HEK293 (cell line): ENCODE results near the gene HEBP1.
"Not testable (repeated sequence)": the region's sequence is repeated elsewhere in the genome, so short reads cannot be mapped to it uniquely, and the experiment has no call there.

Experiments
- CTCF ChIA-PET: fragments of 350-600 bp; formaldehyde crosslinking; extraction: SDS; loops from one replicate; lab custom pipeline; 2021; ENCODE audit warnings: antibody characterized with exemption; lab: Yijun Ruan, JAX
- POLR2A ChIA-PET: fragments of 300-600 bp; formaldehyde crosslinking; extraction: SDS; loops from one replicate; lab custom pipeline; 2020; ENCODE audit warnings: antibody characterized with exemption, inconsistent platforms; lab: Yijun Ruan, JAX
- H3K27ac ChIP-seq: fragments of 200-500 bp; sonication (Bioruptor generic); 2 replicates; pipeline ENCODE4 v1.5.1; 2014; ENCODE audit warnings: low read depth, low read length, control low read depth, inconsistent platforms; ENCODE audit errors: extremely low read depth
- H3K36me3 ChIP-seq, 2 experiments: fragments of 200-500 bp in 1 of 2; sonication (Bioruptor generic) in 1 of 2; 1 replicate in 1 of 2; 2 replicates in 1 of 2; pipeline ENCODE4 v1.5.1; 2014 to 2017; ENCODE audit warnings: inconsistent platforms in 2 of 2, low read length in 2 of 2; ENCODE audit not compliant: control insufficient read depth in 2 of 2, insufficient read depth in 1 of 2
- H3K4me1 ChIP-seq: fragments of 200-500 bp; sonication (Bioruptor generic); 2 replicates; pipeline ENCODE4 v1.5.1; 2014; ENCODE audit warnings: mild to moderate bottlenecking, low read length, inconsistent platforms; ENCODE audit not compliant: control insufficient read depth, insufficient read depth
- H3K4me3 ChIP-seq: 2 replicates; pipeline ENCODE4 v1.5.1; 2011; ENCODE audit warnings: low read depth, mild to moderate bottlenecking, control low read depth, low read length, moderate library complexity
- H3K9me3 ChIP-seq: fragments of 200-500 bp; sonication (Bioruptor generic); 2 replicates; pipeline ENCODE4 v1.5.1; 2014; ENCODE audit warnings: low read depth, low read length, inconsistent platforms; ENCODE audit not compliant: control insufficient read depth, insufficient read depth
- CTCF ChIP-seq: fragments of 450-650 bp; formaldehyde crosslinking; IDR thresholded peaks from 2 replicates; pipeline ENCODE4 v1.5.1; 2016; ENCODE audit warnings: missing biosample characterization, missing genetic modification characterization
- FEZF1 ChIP-seq: fragments of 450-650 bp; formaldehyde crosslinking; IDR thresholded peaks from 2 replicates; pipeline ENCODE4 v1.5.1; 2016; ENCODE audit warnings: missing biosample characterization, missing genetic modification characterization
- KLF8 ChIP-seq: fragments of 450-650 bp; formaldehyde crosslinking; IDR thresholded peaks from 2 replicates; pipeline ENCODE4 v1.5.1; 2016; ENCODE audit warnings: missing biosample characterization, missing genetic modification characterization
- OSR2 ChIP-seq: fragments of 450-650 bp; formaldehyde crosslinking; IDR thresholded peaks from 2 replicates; pipeline ENCODE4 v1.5.1; 2016; ENCODE audit warnings: missing biosample characterization, missing genetic modification characterization
- OVOL3 ChIP-seq: fragments of 450-650 bp; formaldehyde crosslinking; IDR thresholded peaks from 2 replicates; pipeline ENCODE4 v1.5.1; 2016; ENCODE audit warnings: missing biosample characterization, missing genetic modification characterization
- SP7 ChIP-seq: fragments of 450-650 bp; formaldehyde crosslinking; IDR thresholded peaks from 2 replicates; pipeline ENCODE4 v1.5.1; 2016; ENCODE audit warnings: missing biosample characterization, missing genetic modification characterization
- ZFP69B ChIP-seq: fragments of 450-650 bp; formaldehyde crosslinking; IDR thresholded peaks from 2 replicates; pipeline ENCODE4 v1.5.1; 2016; ENCODE audit warnings: missing biosample characterization, missing genetic modification characterization
- ZNF146 ChIP-seq: fragments of 450-650 bp; formaldehyde crosslinking; IDR thresholded peaks from 2 replicates; pipeline ENCODE4 v1.5.1; 2016; ENCODE audit warnings: missing biosample characterization, missing genetic modification characterization
- ZNF404 ChIP-seq: fragments of 450-650 bp; formaldehyde crosslinking; IDR thresholded peaks from 2 replicates; pipeline ENCODE4 v1.5.1; 2017; ENCODE audit warnings: missing biosample characterization, missing genetic modification characterization
- ZNF561 ChIP-seq: fragments of 450-650 bp; IDR thresholded peaks from 2 replicates; pipeline ENCODE4 v1.5.1; 2018; ENCODE audit warnings: missing biosample characterization, missing genetic modification characterization, borderline replicate concordance
- ZNF626 ChIP-seq: fragments of 450-650 bp; sonication (Bioruptor Pico); formaldehyde crosslinking; IDR thresholded peaks from 2 replicates; pipeline ENCODE4 v1.5.1; 2018; ENCODE audit warnings: missing biosample characterization, missing genetic modification characterization, inconsistent platforms
- ZNF692 ChIP-seq: fragments of 450-650 bp; formaldehyde crosslinking; IDR thresholded peaks from 2 replicates; pipeline ENCODE4 v1.5.1; 2016; ENCODE audit warnings: missing biosample characterization, missing genetic modification characterization
- ZNF707 ChIP-seq: fragments of 450-650 bp; formaldehyde crosslinking; IDR thresholded peaks from 2 replicates; pipeline ENCODE4 v1.5.1; 2016; ENCODE audit warnings: missing biosample characterization, missing genetic modification characterization
- TF ChIP-seq, protein P1 (sequence below): fragments of 450-650 bp; formaldehyde crosslinking; IDR thresholded peaks from 2 replicates; pipeline ENCODE4 v1.5.1; 2017; ENCODE audit warnings: missing biosample characterization, missing genetic modification characterization

HEBP1 gene

GRCh38 chr12:13039328-13039956 lies 39.4 kb upstream of the HEBP1 start:
- Histone ChIP-seq H3K9me3 (no peaks in the 10 kb centered on the region), H3K4me1 (peaks cover 9% of the 10 kb centered on the region), H3K27ac (no peak overlapping the region), H3K36me3 (no peaks in the 10 kb centered on the region), H3K4me3 (no peak overlapping the region)
- ChIA-PET CTCF (no interaction called here), POLR2A (no interaction called here)
- TF ChIP-seq ZNF692 (tag by site-specific recombination) (0 out of 2 replicates have a peak, but pooled peaks have one; percentile 11), SP7 (tag by site-specific recombination) (peak; percentile 86), FEZF1 (tag by site-specific recombination) (peak; percentile 6; the same call in 1 of the 2 replicates), ZNF626 (tag by site-specific recombination) (no peak), KLF8 (tag by site-specific recombination) (no peak)

- ChIA-PET POLR2A (interaction anchor here (0.6 to 0.7 kb wide), 2 partner anchors 302 to 308 kb away, joined by 3 read pairs; no protein-coding TSS in a partner anchor), CTCF (interaction anchor here (1.0 kb wide), 1 partner anchor 119 kb away, joined by 3 read pairs; no protein-coding TSS in a partner anchor)
- peaks cover 7% of the 10 kb centered on the region for H3K4me1 ChIP-seq
- TF ChIP-seq ZNF146 (tag by site-specific recombination) (no peak), ZNF707 (no peak), ZNF692 (tag by site-specific recombination) (0 out of 2 replicates have a peak, but pooled peaks have one; percentile 18), ZFP69B (tag by site-specific recombination) (no peak), OVOL3 (tag by site-specific recombination) (no peak), OSR2 (tag by site-specific recombination) (no peak), CTCF (tag by site-specific recombination) (no peak)
- TF ChIP-seq, protein P1, sequence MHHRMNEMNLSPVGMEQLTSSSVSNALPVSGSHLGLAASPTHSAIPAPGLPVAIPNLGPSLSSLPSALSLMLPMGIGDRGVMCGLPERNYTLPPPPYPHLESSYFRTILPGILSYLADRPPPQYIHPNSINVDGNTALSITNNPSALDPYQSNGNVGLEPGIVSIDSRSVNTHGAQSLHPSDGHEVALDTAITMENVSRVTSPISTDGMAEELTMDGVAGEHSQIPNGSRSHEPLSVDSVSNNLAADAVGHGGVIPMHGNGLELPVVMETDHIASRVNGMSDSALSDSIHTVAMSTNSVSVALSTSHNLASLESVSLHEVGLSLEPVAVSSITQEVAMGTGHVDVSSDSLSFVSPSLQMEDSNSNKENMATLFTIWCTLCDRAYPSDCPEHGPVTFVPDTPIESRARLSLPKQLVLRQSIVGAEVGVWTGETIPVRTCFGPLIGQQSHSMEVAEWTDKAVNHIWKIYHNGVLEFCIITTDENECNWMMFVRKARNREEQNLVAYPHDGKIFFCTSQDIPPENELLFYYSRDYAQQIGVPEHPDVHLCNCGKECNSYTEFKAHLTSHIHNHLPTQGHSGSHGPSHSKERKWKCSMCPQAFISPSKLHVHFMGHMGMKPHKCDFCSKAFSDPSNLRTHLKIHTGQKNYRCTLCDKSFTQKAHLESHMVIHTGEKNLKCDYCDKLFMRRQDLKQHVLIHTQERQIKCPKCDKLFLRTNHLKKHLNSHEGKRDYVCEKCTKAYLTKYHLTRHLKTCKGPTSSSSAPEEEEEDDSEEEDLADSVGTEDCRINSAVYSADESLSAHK (tag by site-specific recombination) = no peak
- H3K9me3 ChIP-seq = no peaks in the 10 kb centered on the region
- no peak overlapping the region for H3K27ac ChIP-seq
- no peaks in the 10 kb centered on the region for H3K36me3 ChIP-seq
- H3K4me3 ChIP-seq = no peak overlapping the region
Observed at GRCh38 chr12:13038491-13039161, 38.6 kb upstream of the HEBP1 start.

GRCh38 chr12:13036881-13037280 lies 36.8 kb upstream of the HEBP1 start:
- POLR2A ChIA-PET = no interaction called here
- TF ChIP-seq ZNF561 (tag by site-specific recombination) = no peak
- 0 out of 2 replicates have a peak, but pooled peaks have one; percentile 20 for TF ChIP-seq ZNF404 (tag by site-specific recombination)
- Histone ChIP-seq H3K9me3 (no peaks in the 10 kb centered on the region), H3K27ac (no peak overlapping the region), H3K4me1 (peaks cover 7% of the 10 kb centered on the region), H3K4me3 (no peak overlapping the region), H3K36me3 (no peaks in the 10 kb centered on the region)
- CTCF ChIA-PET = interaction anchor here (0.6 to 1.4 kb wide), 4 partner anchors 11 to 298 kb away, joined by 3 to 4 read pairs (median 4); no protein-coding TSS in a partner anchor

GRCh38 chr12:13035335-13035734 lies 35.3 kb upstream of the HEBP1 start:
- H3K4me1 ChIP-seq, POLR2A ChIA-PET, H3K9me3 ChIP-seq, H3K36me3 ChIP-seq, H3K4me3 ChIP-seq, H3K27ac ChIP-seq: not testable (repeated sequence)
- CTCF ChIA-PET = interaction anchor here (1.2 kb wide), 1 partner anchor 12 kb away, joined by 3 read pairs; no protein-coding TSS in a partner anchor
